Erythroblast (primary cell): ENCODE results near the gene USF2.
A peak's percentile ranks its signal among the peaks of the same experiment; 100 is the strongest.

ENCODE experiments used
- GATA1 ChIP-seq: IDR thresholded peaks from 2 replicates; pipeline ENCODE4 v1.6.1; 2011; ENCODE audit warnings: low read depth, mild to moderate bottlenecking, control low read depth, low read length, moderate library complexity
- POLR2A ChIP-seq: IDR thresholded peaks from 2 replicates; pipeline ENCODE4 v1.6.1; 2011; ENCODE audit warnings: mild to moderate bottlenecking, low read length

DNA sequence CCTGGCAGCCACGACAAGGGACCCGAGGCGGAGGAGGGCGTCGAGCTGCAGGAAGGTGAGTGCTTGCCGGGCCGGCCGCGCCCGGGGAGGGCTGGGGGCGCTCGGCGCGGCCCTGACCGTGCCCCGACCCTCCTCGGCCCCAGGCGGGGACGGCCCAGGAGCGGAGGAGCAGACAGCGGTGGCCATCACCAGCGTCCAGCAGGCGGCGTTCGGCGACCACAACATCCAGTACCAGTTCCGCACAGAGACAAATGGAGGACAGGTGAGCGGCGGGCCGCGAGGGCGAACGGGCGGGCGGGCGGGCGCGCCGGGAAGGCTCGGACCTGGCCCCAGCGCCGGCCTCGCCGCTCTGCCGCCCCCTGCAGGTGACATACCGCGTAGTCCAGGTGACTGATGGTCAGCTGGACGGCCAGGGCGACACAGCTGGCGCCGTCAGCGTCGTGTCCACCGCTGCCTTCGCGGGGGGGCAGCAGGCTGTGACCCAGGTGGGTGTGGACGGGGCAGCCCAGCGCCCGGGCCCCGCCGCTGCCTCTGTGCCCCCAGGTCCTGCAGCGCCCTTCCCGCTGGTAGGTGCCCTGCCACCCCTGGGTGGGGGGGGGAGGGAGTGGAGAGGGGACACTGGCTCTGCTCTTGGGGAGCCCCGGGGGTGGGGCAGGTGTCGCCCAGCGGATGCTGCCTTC is 816 bp downstream of the USF2 start:
- TF ChIP-seq POLR2A (peak; percentile 19), GATA1 (no peak)
